GM12891 (cell line): Measurements from ENCODE around the gene KCNJ1.

Source experiments
- POLR2A ChIP-seq: IDR thresholded peaks from 2 replicates; pipeline ENCODE4 v1.6.1; 2011; ENCODE audit warnings: low read depth, low read length, control low read depth
- POLR2AphosphoS5 ChIP-seq: IDR thresholded peaks from 2 replicates; pipeline ENCODE4 v1.6.1; 2011; ENCODE audit warnings: low read depth, low read length, control low read depth
- POU2F2 ChIP-seq: IDR thresholded peaks from 2 replicates; pipeline ENCODE4 v1.6.1; 2011; ENCODE audit warnings: low read depth, mild to moderate bottlenecking, control low read depth, low read length, moderate library complexity
- TAF1 ChIP-seq: IDR thresholded peaks from 2 replicates; pipeline ENCODE4 v1.6.1; 2011; ENCODE audit warnings: low read depth, low read length, control low read depth

DNA sequence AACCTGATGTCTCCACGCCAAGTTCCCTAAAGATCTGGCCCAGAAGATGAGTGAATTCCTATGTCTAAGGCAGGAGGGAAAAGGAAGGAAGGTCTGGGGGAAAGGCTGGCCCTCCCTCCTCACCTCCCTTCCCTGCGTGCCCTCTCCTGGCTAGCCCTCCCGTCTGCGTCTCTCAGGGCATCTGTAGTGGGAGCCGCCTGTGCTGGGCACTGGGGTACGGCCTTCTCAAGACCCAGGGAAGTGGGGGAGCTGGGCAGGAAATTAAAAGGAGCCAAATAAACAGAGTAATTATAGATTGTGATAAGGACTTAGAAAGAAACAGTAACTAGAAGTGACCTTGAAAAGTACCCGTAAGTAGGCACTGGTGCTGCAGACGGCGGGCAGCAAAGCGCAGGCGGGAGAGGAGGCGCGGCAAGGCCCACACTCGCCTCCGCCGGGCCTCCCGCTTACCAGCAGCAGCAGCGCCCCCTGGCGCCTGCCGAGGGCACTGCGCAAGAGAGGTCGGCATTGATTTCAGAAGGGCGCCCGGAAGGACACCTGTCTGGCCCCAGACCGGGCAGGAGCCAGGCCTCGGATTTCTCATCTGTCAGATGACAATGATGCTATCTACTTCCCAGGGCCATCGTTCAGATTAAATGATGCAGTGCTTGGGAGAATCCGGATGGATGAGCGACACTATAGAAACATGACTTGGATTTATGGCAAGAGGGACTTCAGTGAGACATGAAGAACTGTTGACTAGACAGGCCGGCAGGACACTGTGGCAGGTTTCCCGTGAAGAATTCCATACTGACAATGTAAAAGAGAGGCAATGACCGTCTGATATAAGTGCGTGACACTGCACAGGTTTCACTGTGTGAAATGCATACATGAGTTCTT is 7.3 kb downstream of the KCNJ1 start:
- TF ChIP-seq POLR2A = no peak
- TF ChIP-seq POLR2AphosphoS5 = no peak
- no peak for TF ChIP-seq POU2F2
- no peak for TF ChIP-seq TAF1
